Smooth muscle cell (in vitro differentiated cells): ENCODE results near the gene SHANK1. TPM values are rescaled to one million over a fixed set of nuclear protein-coding genes. Genes with fewer than 3 reads are reported as not detected.

Experiments
- DNase-seq: peaks from one replicate; lab custom pipeline; 2025; ENCODE audit not compliant: unreplicated experiment; lab: John Stamatoyannopoulos, UW
- H2AFZ ChIP-seq: fragments of 200-600 bp; sonication (generic); 2 replicates; pipeline ENCODE4 v1.6.0; 2016; ENCODE audit warnings: antibody characterized with exemption, low read depth, mild to moderate bottlenecking
- H3F3A ChIP-seq: fragments of 200-600 bp; sonication (generic); 2 replicates; pipeline ENCODE4 v1.6.0; 2017; ENCODE audit warnings: antibody characterized with exemption, low read depth
- H3K27ac ChIP-seq: fragments of 200-600 bp; sonication (generic); 2 replicates; pipeline ENCODE4 v1.5.1; 2016; ENCODE audit warnings: low read depth, mild to moderate bottlenecking
- H3K27me3 ChIP-seq: fragments of 200-600 bp; sonication (generic); 2 replicates; pipeline ENCODE4 v1.6.1; 2016; ENCODE audit warnings: low read depth, mild to moderate bottlenecking
- H3K36me3 ChIP-seq: fragments of 200-600 bp; sonication (generic); 2 replicates; pipeline ENCODE4 v1.5.1; 2016; ENCODE audit warnings: low read depth
- H3K4me1 ChIP-seq: fragments of 200-600 bp; sonication (generic); 2 replicates; pipeline ENCODE4 v1.5.1; 2016; ENCODE audit warnings: low read depth
- H3K4me2 ChIP-seq: fragments of 200-600 bp; sonication (generic); 2 replicates; pipeline ENCODE4 v1.6.0; 2016; ENCODE audit warnings: mild to moderate bottlenecking
- H3K4me3 ChIP-seq: fragments of 200-600 bp; sonication (generic); 2 replicates; pipeline ENCODE4 v1.5.1; 2016; ENCODE audit warnings: mild to moderate bottlenecking
- H3K79me2 ChIP-seq: fragments of 200-600 bp; sonication (generic); 2 replicates; pipeline ENCODE4 v1.6.0; 2016; ENCODE audit warnings: low read depth, mild to moderate bottlenecking
- H3K9ac ChIP-seq: fragments of 200-600 bp; sonication (generic); 2 replicates; pipeline ENCODE4 v1.6.0; 2016; ENCODE audit warnings: low read depth
- H3K9me3 ChIP-seq: fragments of 200-600 bp; sonication (generic); replicated peaks from 2 replicates; pipeline ENCODE4 v1.5.1; 2016; ENCODE audit warnings: low read depth
- H4K20me1 ChIP-seq: fragments of 200-600 bp; sonication (generic); 2 replicates; pipeline ENCODE4 v1.6.0; 2016; ENCODE audit warnings: low read depth
- CTCF ChIP-seq: fragments of 200-600 bp; sonication (generic); IDR thresholded peaks from 2 replicates; pipeline ENCODE4 v1.5.1; 2017; ENCODE audit warnings: borderline replicate concordance, mild to moderate bottlenecking, antibody characterized with exemption; ENCODE audit not compliant: insufficient read depth, poor library complexity, severe bottlenecking
- WGBS: methylation state at CpG from one replicate; pipeline ENCODE4 v1.1.7; 2016; ENCODE audit warnings: low lambda C conversion rate; 5-methylcytosine and 5-hydroxymethylcytosine counted together
- polyA plus RNA-seq: library from polyadenylated mRNA; unstranded; fragments of >200 nt; fragmentation: Nextera tagmentation; extraction: Ambion mirVana; gene quantifications from 2 replicates; pipeline ENCODE4 v1.2.1, GENCODE V29; 2016
- total RNA-seq: library from RNA; depleted of rRNA; stranded (reverse); fragments of >200 nt; gene quantifications from 2 replicates; pipeline ENCODE4 v1.2.3, GENCODE V29; 2014

Gene SHANK1
- total and polyA plus RNA-seq, 2 experiments from 2014 or later: 1.0 to 4.1 TPM

DNA sequence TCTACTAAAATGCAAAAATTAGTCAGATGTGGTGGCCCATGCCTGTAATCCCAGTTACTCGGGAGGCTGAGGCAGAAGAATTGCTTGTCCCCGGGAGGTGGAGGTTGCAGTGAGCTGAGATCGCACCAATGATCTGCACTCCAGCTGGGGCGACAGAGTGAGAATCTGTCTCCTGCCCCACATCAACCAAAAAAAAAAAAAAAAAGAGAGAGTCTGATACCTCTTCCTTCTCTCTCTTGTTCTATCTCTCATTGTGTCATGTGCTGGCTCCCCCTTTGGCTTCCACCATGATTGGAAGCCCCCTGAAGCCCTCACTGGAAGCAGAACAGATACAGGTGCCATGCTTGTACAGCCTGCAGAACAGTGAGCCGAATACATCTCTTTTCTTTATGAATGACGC, 23.9 kb upstream of the SHANK1 start:
- H3K9me3 ChIP-seq: no peaks in the 10 kb centered on the region
- no peaks in the 10 kb centered on the region for H3K79me2 ChIP-seq
- H3K27me3 ChIP-seq: no peaks in the 10 kb centered on the region
- no peak overlapping the region for H2AFZ ChIP-seq
- no peak for DNase-seq
- H3K27ac ChIP-seq: no peak overlapping the region
- no peaks in the 10 kb centered on the region for H4K20me1 ChIP-seq
- no peaks in the 10 kb centered on the region for H3F3A ChIP-seq
- no peak overlapping the region for H3K4me3 ChIP-seq
- H3K4me2 ChIP-seq: no peak overlapping the region
- no peak overlapping the region for H3K9ac ChIP-seq
- H3K4me1 ChIP-seq: no peaks in the 10 kb centered on the region
- H3K36me3 ChIP-seq: no peaks in the 10 kb centered on the region
- 93% methylated on average over 6 of the region's 6 CpGs for WGBS
- no peak for TF ChIP-seq CTCF

DNA sequence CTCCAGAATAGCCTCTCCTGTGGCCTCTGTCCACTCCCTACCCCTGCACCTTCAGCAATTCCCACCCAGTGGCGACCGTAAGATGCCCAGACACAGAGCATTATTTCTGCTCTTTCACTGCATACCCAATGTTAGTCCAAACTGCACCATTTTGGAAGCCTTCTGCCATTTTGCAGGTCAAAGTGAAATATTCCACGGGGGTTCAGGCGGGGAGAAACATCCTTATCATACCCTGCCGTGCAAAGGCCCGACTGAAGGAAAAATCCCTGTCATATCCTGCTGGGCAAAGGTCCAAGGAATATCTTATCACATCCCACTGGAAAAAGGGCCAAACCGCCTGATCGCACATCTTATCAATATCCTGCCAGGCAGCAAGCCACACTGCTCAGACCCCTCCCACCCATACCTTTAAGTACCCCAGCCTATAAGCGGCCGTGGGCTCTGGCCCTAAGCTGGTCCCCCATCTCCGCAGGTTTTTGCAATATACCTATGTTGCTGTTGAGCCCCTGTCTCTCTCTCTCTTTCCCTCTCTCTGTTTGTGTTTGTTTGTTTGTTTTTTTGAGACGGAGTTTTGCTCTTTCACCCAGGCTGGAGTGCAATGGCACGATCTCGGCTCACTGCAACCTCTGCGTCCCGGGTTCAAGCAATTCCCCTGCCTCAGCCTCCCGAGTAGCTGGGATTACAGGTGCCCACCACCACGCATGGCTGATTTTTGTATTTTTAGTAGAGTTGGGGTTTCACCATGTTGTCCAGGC, 21.8 kb upstream of the SHANK1 start:
- no peak overlapping the region for H2AFZ ChIP-seq
- no peaks in the 10 kb centered on the region for H3K79me2 ChIP-seq
- no peaks in the 10 kb centered on the region for H3K4me1 ChIP-seq
- H3K4me3 ChIP-seq: no peak overlapping the region
- H4K20me1 ChIP-seq: no peaks in the 10 kb centered on the region
- no peaks in the 10 kb centered on the region for H3K9me3 ChIP-seq
- no peak for DNase-seq
- no peak overlapping the region for H3K27ac ChIP-seq
- H3K27me3 ChIP-seq: no peaks in the 10 kb centered on the region
- H3K4me2 ChIP-seq: no peak overlapping the region
- no peak for TF ChIP-seq CTCF
- 79% methylated on average over 18 of the region's 18 CpGs for WGBS
- no peaks in the 10 kb centered on the region for H3K36me3 ChIP-seq
- no peaks in the 10 kb centered on the region for H3F3A ChIP-seq
- H3K9ac ChIP-seq: no peak overlapping the region

DNA sequence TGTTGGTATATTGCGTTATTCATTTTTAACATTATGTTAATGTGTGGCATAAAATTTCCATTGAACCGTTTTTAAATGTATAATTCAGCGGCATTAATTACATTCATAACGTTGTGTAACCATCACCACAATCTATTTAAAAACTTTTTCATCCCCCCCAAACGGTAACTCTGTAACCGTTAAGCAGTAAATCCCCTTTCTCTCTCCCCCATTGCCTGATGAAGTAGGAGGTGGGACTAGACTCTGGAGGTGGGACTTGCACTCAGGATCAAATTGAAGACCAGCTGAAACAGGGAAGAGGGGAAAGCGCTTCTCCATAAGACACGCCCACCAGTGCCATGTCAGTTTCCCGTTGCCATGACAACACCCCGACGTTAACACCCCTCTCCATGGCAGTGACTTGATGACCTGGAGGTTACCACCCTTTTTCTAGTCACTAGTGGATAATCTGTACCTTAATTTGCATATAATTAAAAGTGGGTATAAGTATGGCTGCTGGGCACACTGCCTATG, 20.4 kb upstream of the SHANK1 start:
- Histone ChIP-seq H3K9me3 (no peaks in the 10 kb centered on the region), H3K27ac (no peak overlapping the region), H3K9ac (no peak overlapping the region), H3K4me3 (no peak overlapping the region), H3K27me3 (no peaks in the 10 kb centered on the region), H4K20me1 (no peaks in the 10 kb centered on the region), H3F3A (no peaks in the 10 kb centered on the region), H3K36me3 (no peaks in the 10 kb centered on the region), H3K79me2 (no peaks in the 10 kb centered on the region), H2AFZ (no peak overlapping the region), H3K4me1 (no peaks in the 10 kb centered on the region), H3K4me2 (no peak overlapping the region)
- WGBS: 66% methylated on average over 11 of the region's 11 CpGs
- TF ChIP-seq CTCF: no peak
- no peak for DNase-seq
